CD1c-positive myeloid dendritic cell (primary cell): ENCODE results near the gene TMEM63A.
"Not testable (repeated sequence)": the region's sequence is repeated elsewhere in the genome, so short reads cannot be mapped to it uniquely, and the experiment has no call there.

ENCODE experiments used
- DNase-seq: peaks from one replicate; pipeline ENCODE4 v3.0.0-alpha.2; 2016; ENCODE audit errors: extremely low spot score

The TMEM63A gene

GRCh38 chr1:225820522-225821120 lies 61.6 kb downstream of the TMEM63A start:
- no peak for DNase-seq

- no peak for DNase-seq
Observed at GRCh38 chr1:225819346-225820192, 62.6 kb downstream of the TMEM63A start.

GRCh38 chr1:225818229-225818628 lies 64.0 kb downstream of the TMEM63A start:
- DNase-seq = no peak

- DNase-seq = peak; percentile 22
Observed at GRCh38 chr1:225817611-225818061, 64.5 kb downstream of the TMEM63A start.

- no peak for DNase-seq
Observed at GRCh38 chr1:225816643-225817538, 65.3 kb downstream of the TMEM63A start.

- DNase-seq = no peak
Observed at GRCh38 chr1:225815526-225816178, 66.5 kb downstream of the TMEM63A start.

- DNase-seq = not testable (repeated sequence)
Observed at GRCh38 chr1:225815090-225815489, 67.1 kb downstream of the TMEM63A start.

- no peak for DNase-seq
Observed at GRCh38 chr1:225814381-225814780, 67.8 kb downstream of the TMEM63A start.

- DNase-seq = peak; percentile 86
Observed at GRCh38 chr1:225813214-225813964, 68.8 kb downstream of the TMEM63A start.

GRCh38 chr1:225812488-225813213 lies 69.5 kb downstream of the TMEM63A start:
- no peak for DNase-seq

- DNase-seq = peak; percentile 1
Observed at GRCh38 chr1:225811622-225812487, 70.3 kb downstream of the TMEM63A start.

GRCh38 chr1:225810579-225811538 lies 71.3 kb downstream of the TMEM63A start:
- peak; percentile 32 for DNase-seq

GRCh38 chr1:225809842-225810578 lies 72.2 kb downstream of the TMEM63A start, which contains the start of gene EPHX1:
Gene EPHX1, plus strand, starts transcription at chr1:225810124. Its CDS starts 18,606 bp downstream, at chr1:225828730.
- DNase-seq = peak; percentile 82

- DNase-seq = no peak
Observed at GRCh38 chr1:225808136-225808535, 74.0 kb downstream of the TMEM63A start.

- DNase-seq = not testable (repeated sequence)
Observed at GRCh38 chr1:225806736-225807135, 75.4 kb downstream of the TMEM63A start.

GRCh38 chr1:225806249-225806648 lies 75.9 kb downstream of the TMEM63A start:
- no peak for DNase-seq

- not testable (repeated sequence) for DNase-seq
Observed at GRCh38 chr1:225801146-225801545, 81.0 kb downstream of the TMEM63A start.
